H9 (cell line): ENCODE measurements around the gene PPP1R9A. TPM values are rescaled to one million over a fixed set of nuclear protein-coding genes. Genes with fewer than 3 reads are reported as not detected.

Experiments used
- DNase-seq: peaks from one replicate; pipeline ENCODE4 v3.0.0-alpha.2; 2017
- H2AFZ ChIP-seq: one replicate; pipeline ENCODE4 v1.6.1; 2013; ENCODE audit warnings: mild to moderate bottlenecking, low read length, control low read depth, moderate library complexity
- H2AK5ac ChIP-seq: 2 replicates; pipeline ENCODE4 v1.6.1; 2013; ENCODE audit warnings: low read length, control low read depth, mixed read lengths; ENCODE audit not compliant: insufficient read length
- H2BK120ac ChIP-seq: one replicate; pipeline ENCODE4 v1.6.1; 2013; ENCODE audit warnings: low read depth, mild to moderate bottlenecking, low read length, control low read depth, inconsistent platforms; ENCODE audit not compliant: poor library complexity, severe bottlenecking
- H2BK12ac ChIP-seq: 2 replicates; pipeline ENCODE4 v1.6.1; 2013; ENCODE audit warnings: low read length, control low read depth, mixed read lengths, low read depth; ENCODE audit not compliant: insufficient read length
- H2BK15ac ChIP-seq: 2 replicates; pipeline ENCODE4 v1.6.1; 2013; ENCODE audit warnings: low read depth, low read length, control low read depth
- H2BK20ac ChIP-seq: one replicate; pipeline ENCODE4 v1.6.1; 2013; ENCODE audit warnings: low read depth, mild to moderate bottlenecking, low read length, control low read depth, inconsistent platforms; ENCODE audit not compliant: poor library complexity, severe bottlenecking
- H2BK5ac ChIP-seq: 2 replicates; pipeline ENCODE4 v1.6.1; 2013; ENCODE audit warnings: low read length, control low read depth, mixed read lengths; ENCODE audit not compliant: insufficient read length
- H3K14ac ChIP-seq: 2 replicates; pipeline ENCODE4 v1.6.1; 2013; ENCODE audit warnings: low read length, control low read depth; ENCODE audit not compliant: insufficient read depth
- H3K18ac ChIP-seq: 2 replicates; pipeline ENCODE4 v1.6.1; 2013; ENCODE audit warnings: low read depth, mild to moderate bottlenecking, mixed read lengths, low read length, control low read depth; ENCODE audit not compliant: insufficient read length
- H3K23ac ChIP-seq: 2 replicates; pipeline ENCODE4 v1.6.1; 2013; ENCODE audit warnings: low read length, control low read depth, mixed read lengths, low read depth; ENCODE audit not compliant: insufficient read length
- H3K23me2 ChIP-seq: 2 replicates; pipeline ENCODE4 v1.6.1; 2013; ENCODE audit warnings: low read depth, mild to moderate bottlenecking, mixed read lengths, low read length, control low read depth; ENCODE audit not compliant: insufficient read length, poor library complexity, severe bottlenecking
- H3K27ac ChIP-seq: 2 replicates; pipeline ENCODE4 v1.5.1; 2013; ENCODE audit warnings: low read length, control low read depth, mixed read lengths, low read depth; ENCODE audit not compliant: insufficient read length
- H3K27me3 ChIP-seq: 2 replicates; pipeline ENCODE4 v1.6.1; 2013; ENCODE audit warnings: low read length, control low read depth, inconsistent platforms; ENCODE audit not compliant: insufficient read depth
- H3K4ac ChIP-seq: 2 replicates; pipeline ENCODE4 v1.6.1; 2013; ENCODE audit warnings: low read depth, mild to moderate bottlenecking, control low read depth, inconsistent platforms, low read length, moderate library complexity
- H3K4me1 ChIP-seq: 2 replicates; pipeline ENCODE4 v1.6.1; 2013; ENCODE audit warnings: low read length, control low read depth, inconsistent platforms; ENCODE audit not compliant: insufficient read depth
- H3K4me2 ChIP-seq: 2 replicates; pipeline ENCODE4 v1.6.1; 2013; ENCODE audit warnings: low read length, control low read depth, mixed read lengths; ENCODE audit not compliant: insufficient read length, insufficient read depth
- H3K56ac ChIP-seq: 2 replicates; pipeline ENCODE4 v1.6.1; 2013; ENCODE audit warnings: low read depth, mild to moderate bottlenecking, mixed read lengths, low read length, control low read depth; ENCODE audit not compliant: insufficient read length
- H3K79me1 ChIP-seq: 2 replicates; pipeline ENCODE4 v1.6.1; 2013; ENCODE audit warnings: low read depth, mild to moderate bottlenecking, moderate library complexity, low read length, control low read depth, inconsistent platforms; ENCODE audit not compliant: insufficient read depth, poor library complexity, severe bottlenecking
- H3K79me2 ChIP-seq: 2 replicates; pipeline ENCODE4 v1.6.1; 2013; ENCODE audit warnings: low read length, control low read depth, inconsistent platforms; ENCODE audit not compliant: insufficient read depth
- H3K9ac ChIP-seq: 2 replicates; pipeline ENCODE4 v1.6.1; 2013; ENCODE audit warnings: low read length, control low read depth, mixed read lengths; ENCODE audit not compliant: insufficient read length; ENCODE audit errors: extremely low read depth
- H3K9me3 ChIP-seq: one replicate; pipeline ENCODE4 v1.6.1; 2013; ENCODE audit warnings: low read depth, low read length, inconsistent platforms; ENCODE audit not compliant: control insufficient read depth
- H3T11ph ChIP-seq: one replicate; pipeline ENCODE4 v1.6.1; 2013; ENCODE audit warnings: mild to moderate bottlenecking, low read length, control low read depth, inconsistent platforms
- H4K20me1 ChIP-seq: one replicate; pipeline ENCODE4 v1.6.1; 2013; ENCODE audit not compliant: control insufficient read depth, insufficient read length, insufficient read depth
- H4K5ac ChIP-seq: 2 replicates; pipeline ENCODE4 v1.6.1; 2013; ENCODE audit warnings: low read depth, mild to moderate bottlenecking, mixed read lengths, low read length, control low read depth; ENCODE audit not compliant: insufficient read length
- H4K8ac ChIP-seq: replicated peaks from 2 replicates; pipeline ENCODE4 v1.6.1; 2013; ENCODE audit warnings: low read length, control low read depth, mixed read lengths, low read depth; ENCODE audit not compliant: insufficient read length
- H4K91ac ChIP-seq: 2 replicates; pipeline ENCODE4 v1.6.1; 2013; ENCODE audit warnings: low read depth, mild to moderate bottlenecking, moderate library complexity, mixed read lengths, low read length, control low read depth; ENCODE audit not compliant: insufficient read length
- H3K27ac Mint-ChIP-seq, 3 experiments: 2 replicates in 2 of 3; 3 replicates in 1 of 3; pipeline ENCODE4 v1.8.0; 2020 to 2021; ENCODE audit warnings: mixed read lengths in 3 of 3, mild to moderate bottlenecking in 1 of 3, moderate library complexity in 1 of 3
- H3K27me3 Mint-ChIP-seq: 2 replicates; pipeline ENCODE4 v1.8.0; 2021; ENCODE audit warnings: low read depth, mild to moderate bottlenecking, moderate library complexity, mixed read lengths
- H3K36me3 Mint-ChIP-seq, 3 experiments: 2 replicates in 2 of 3; 3 replicates in 1 of 3; pipeline ENCODE4 v1.8.0; 2020 to 2021; ENCODE audit warnings: low read depth in 3 of 3, mixed read lengths in 3 of 3; ENCODE audit not compliant: insufficient read depth in 1 of 3
- H3K4me1 Mint-ChIP-seq, 2 experiments: 2 replicates each; pipeline ENCODE4 v1.8.0; 2020; ENCODE audit warnings: mixed read lengths in 2 of 2
- H3K4me3 Mint-ChIP-seq, 2 experiments: 2 replicates in 1 of 2; 3 replicates in 1 of 2; pipeline ENCODE4 v1.8.0; 2020 to 2021; ENCODE audit warnings: mild to moderate bottlenecking in 2 of 2, mixed read lengths in 2 of 2, moderate library complexity in 1 of 2
- H3K9me3 Mint-ChIP-seq, 2 experiments: 2 replicates in 1 of 2; 3 replicates in 1 of 2; pipeline ENCODE4 v1.8.0; 2020; ENCODE audit warnings: mild to moderate bottlenecking in 2 of 2, mixed read lengths in 2 of 2, moderate library complexity in 1 of 2
- WGBS: extraction: QIAGEN DNeasy Blood & Tissue Kit; methylation state at CpG from one replicate; pipeline ENCODE4 v1.1.7; 2013; ENCODE audit warnings: missing lambda C conversion rate, low lambda C conversion rate, mixed read lengths; ENCODE audit not compliant: insufficient read length; ENCODE audit errors: extremely low coverage; 5-methylcytosine and 5-hydroxymethylcytosine counted together
- total RNA-seq: library from RNA; stranded (reverse); gene quantifications from 2 replicates; pipeline ENCODE4 v1.2.1, GENCODE V29; 2021
- TF ChIP-seq, protein P1 (sequence below): fragments of 200-600 bp; sonication (generic); conservative IDR thresholded peaks from 3 replicates; pipeline ENCODE4 v1.8.0; 2021; ENCODE audit warnings: antibody characterized with exemption, mild to moderate bottlenecking

Gene PPP1R9A
- total RNA-seq, 1 experiment from 2014 or later = 17.0 TPM

DNA sequence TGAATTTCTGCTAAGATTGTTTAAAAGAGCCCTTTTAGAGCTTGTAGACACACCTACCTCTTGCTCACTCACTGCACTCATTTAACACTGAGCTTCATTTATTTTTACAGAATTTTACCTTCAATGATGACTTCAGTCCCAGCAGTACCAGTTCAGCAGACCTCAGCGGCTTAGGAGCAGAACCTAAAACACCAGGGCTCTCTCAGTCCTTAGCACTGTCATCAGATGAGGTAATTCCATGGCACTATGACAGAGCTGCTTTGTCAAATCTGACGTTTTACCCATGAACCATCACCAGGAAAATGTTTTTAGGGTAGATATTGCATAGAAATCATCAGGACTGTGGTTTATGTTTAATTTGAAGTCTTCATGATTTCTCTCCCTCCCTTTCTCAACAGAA lies 378.7 kb downstream of the PPP1R9A start:
- H2BK20ac ChIP-seq = no peak overlapping the region
- no peak overlapping the region for H2AK5ac ChIP-seq
- H3K14ac ChIP-seq = no peak overlapping the region
- H2BK12ac ChIP-seq = no peak overlapping the region
- Mint-ChIP-seq H3K4me3 (no peak overlapping the region), H3K9me3 (no peaks in the 10 kb centered on the region), H3K27me3 (no peaks in the 10 kb centered on the region), H3K4me1 (peaks cover 7 to 9% of the 10 kb centered on the region in 2 experiments; a peak in 3 of 4 replicates), H3K36me3 (peaks cover 0 to 15% (median 15%) of the 10 kb centered on the region in 3 experiments; a peak in 6 of 7 replicates), H3K27ac (no peak overlapping the region; a peak in 1 of 7 replicates)
- TF ChIP-seq, protein P1, sequence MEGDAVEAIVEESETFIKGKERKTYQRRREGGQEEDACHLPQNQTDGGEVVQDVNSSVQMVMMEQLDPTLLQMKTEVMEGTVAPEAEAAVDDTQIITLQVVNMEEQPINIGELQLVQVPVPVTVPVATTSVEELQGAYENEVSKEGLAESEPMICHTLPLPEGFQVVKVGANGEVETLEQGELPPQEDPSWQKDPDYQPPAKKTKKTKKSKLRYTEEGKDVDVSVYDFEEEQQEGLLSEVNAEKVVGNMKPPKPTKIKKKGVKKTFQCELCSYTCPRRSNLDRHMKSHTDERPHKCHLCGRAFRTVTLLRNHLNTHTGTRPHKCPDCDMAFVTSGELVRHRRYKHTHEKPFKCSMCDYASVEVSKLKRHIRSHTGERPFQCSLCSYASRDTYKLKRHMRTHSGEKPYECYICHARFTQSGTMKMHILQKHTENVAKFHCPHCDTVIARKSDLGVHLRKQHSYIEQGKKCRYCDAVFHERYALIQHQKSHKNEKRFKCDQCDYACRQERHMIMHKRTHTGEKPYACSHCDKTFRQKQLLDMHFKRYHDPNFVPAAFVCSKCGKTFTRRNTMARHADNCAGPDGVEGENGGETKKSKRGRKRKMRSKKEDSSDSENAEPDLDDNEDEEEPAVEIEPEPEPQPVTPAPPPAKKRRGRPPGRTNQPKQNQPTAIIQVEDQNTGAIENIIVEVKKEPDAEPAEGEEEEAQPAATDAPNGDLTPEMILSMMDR = no peak
- H2AFZ ChIP-seq = no peak overlapping the region
- no peak overlapping the region for H2BK5ac ChIP-seq
- H3K18ac ChIP-seq = no peak overlapping the region
- H3K23me2 ChIP-seq = no peaks in the 10 kb centered on the region
- H3K79me1 ChIP-seq = no peaks in the 10 kb centered on the region
- H3K9ac ChIP-seq = no peak overlapping the region
- no peak overlapping the region for H3K4ac ChIP-seq
- no peaks in the 10 kb centered on the region for H4K20me1 ChIP-seq
- no peak overlapping the region for H3T11ph ChIP-seq
- DNase-seq = no peak
- no peaks in the 10 kb centered on the region for H3K27me3 ChIP-seq
- no peaks in the 10 kb centered on the region for H3K79me2 ChIP-seq
- H3K9me3 ChIP-seq = no peaks in the 10 kb centered on the region
- H3K56ac ChIP-seq = no peak overlapping the region
- H3K4me2 ChIP-seq = no peak overlapping the region
- H2BK15ac ChIP-seq = no peak overlapping the region
- H3K27ac ChIP-seq = no peak overlapping the region
- WGBS = no CpG with 5 or more reads among the region's 2 CpGs
- no peak overlapping the region for H4K8ac ChIP-seq
- no peak overlapping the region for H4K5ac ChIP-seq
- no peak overlapping the region for H4K91ac ChIP-seq
- H3K4me1 ChIP-seq = no peaks in the 10 kb centered on the region
- H3K23ac ChIP-seq = no peak overlapping the region
- H2BK120ac ChIP-seq = no peak overlapping the region
